OCI-LY7 (cell line): ENCODE data around the gene FGFBP2. TPM values are rescaled to one million over a fixed set of nuclear protein-coding genes. Genes with fewer than 3 reads are reported as not detected.

Experiments used
- BruUV-seq: library from RNA; stranded (reverse); fragments of 400-500 nt; replicated peaks from 2 replicates; lab custom pipeline; 2021; lab: Mats Ljungman, UMichigan
- CTCF ChIA-PET: fragments of 300-600 bp; sonication (Branson Sonifier 250); formaldehyde crosslinking; loops from one replicate; lab custom pipeline; 2022; ENCODE audit warnings: antibody characterized with exemption; ENCODE audit not compliant: unreplicated experiment; lab: Charles Lee
- POLR2A ChIA-PET: fragments of 300-600 bp; sonication (Branson Sonifier 250); formaldehyde crosslinking; loops from one replicate; lab custom pipeline; 2022; ENCODE audit warnings: antibody characterized with exemption; lab: Charles Lee
- DNase-seq: peaks from one replicate; pipeline ENCODE4 v3.0.0-alpha.2; 2015; ENCODE audit warnings: low spot score
- H2AFZ ChIP-seq: fragments of 200-600 bp; sonication (generic), shearing (Covaris generic); 2 replicates; pipeline ENCODE4 v1.6.1; 2014; ENCODE audit warnings: mild to moderate bottlenecking, antibody characterized with exemption, low read length, moderate library complexity
- H3K27ac ChIP-seq: fragments of 200-600 bp; sonication (generic); 2 replicates; pipeline ENCODE4 v1.5.1; 2014; ENCODE audit warnings: mixed run types, low read depth, mild to moderate bottlenecking, moderate library complexity, low read length, inconsistent platforms; ENCODE audit not compliant: poor library complexity, severe bottlenecking
- H3K36me3 ChIP-seq: fragments of 200-600 bp; sonication (generic); 2 replicates; pipeline ENCODE4 v1.6.1; 2014; ENCODE audit warnings: mild to moderate bottlenecking, antibody characterized with exemption, low read length, moderate library complexity, mixed read lengths; ENCODE audit not compliant: insufficient read depth
- H3K4me1 ChIP-seq: fragments of 200-600 bp; sonication (generic); 2 replicates; pipeline ENCODE4 v1.5.1; 2014; ENCODE audit warnings: mild to moderate bottlenecking, low read length; ENCODE audit not compliant: insufficient read depth, poor library complexity, severe bottlenecking
- H3K4me2 ChIP-seq: fragments of 200-600 bp; sonication (generic); 2 replicates; pipeline ENCODE4 v1.6.1; 2014; ENCODE audit warnings: mild to moderate bottlenecking, low read length
- H3K4me3 ChIP-seq: fragments of 200-600 bp; sonication (generic); 2 replicates; pipeline ENCODE4 v1.5.1; 2014; ENCODE audit warnings: mild to moderate bottlenecking, low read depth, low read length; ENCODE audit not compliant: poor library complexity, severe bottlenecking
- H3K79me2 ChIP-seq: fragments of 200-600 bp; sonication (generic); 2 replicates; pipeline ENCODE4 v1.6.1; 2016; ENCODE audit warnings: low read depth, mild to moderate bottlenecking, low read length, moderate library complexity, mixed read lengths; ENCODE audit not compliant: insufficient read depth
- H3K9me2 ChIP-seq: fragments of 200-600 bp; sonication (generic); 2 replicates; pipeline ENCODE4 v1.6.1; 2016; ENCODE audit warnings: mild to moderate bottlenecking, low read length, mixed read lengths; ENCODE audit not compliant: insufficient read depth
- H3K9me3 ChIP-seq: fragments of 200-600 bp; sonication (generic); 2 replicates; pipeline ENCODE4 v1.6.1; 2014; ENCODE audit warnings: mild to moderate bottlenecking, mixed run types, low read length, mixed read lengths
- H4K20me1 ChIP-seq: fragments of 200-600 bp; sonication (generic); 2 replicates; pipeline ENCODE4 v1.6.1; 2014; ENCODE audit warnings: mild to moderate bottlenecking, antibody characterized with exemption, low read length, moderate library complexity, mixed read lengths; ENCODE audit not compliant: insufficient read depth
- EZH2phosphoT487 ChIP-seq: fragments of 200-600 bp; sonication (generic); IDR thresholded peaks from 2 replicates; pipeline ENCODE4 v1.6.1; 2018; ENCODE audit warnings: low read depth, borderline replicate concordance, mild to moderate bottlenecking, mixed run types, antibody characterized with exemption, low read length, moderate library complexity, mixed read lengths
- intact Hi-C: fragments of 100-400 bp; cut with micrococcal nuclease; formaldehyde crosslinking; loops from one replicate; pipeline ENCODE4 v1.10.0; 2022; ENCODE audit not compliant: unreplicated experiment
- total RNA-seq, 2 experiments: library from RNA; depleted of rRNA in 1 of 2; stranded (reverse); fragments of >200 nt in 1 of 2; shearing (Covaris generic) in 1 of 2; gene quantifications; 2 replicates each; pipeline ENCODE4 v1.2.3, GENCODE V29; 2014 to 2022
- TF ChIP-seq, protein P1 (sequence below): fragments of 200-600 bp; sonication (generic); conservative IDR thresholded peaks from 2 replicates; pipeline ENCODE4 v1.5.1; 2014; ENCODE audit warnings: mild to moderate bottlenecking, antibody characterized with exemption, low read length, moderate library complexity, mixed read lengths

FGFBP2 gene
- total RNA-seq, 2 experiments from 2014 or later: not detected

DNA sequence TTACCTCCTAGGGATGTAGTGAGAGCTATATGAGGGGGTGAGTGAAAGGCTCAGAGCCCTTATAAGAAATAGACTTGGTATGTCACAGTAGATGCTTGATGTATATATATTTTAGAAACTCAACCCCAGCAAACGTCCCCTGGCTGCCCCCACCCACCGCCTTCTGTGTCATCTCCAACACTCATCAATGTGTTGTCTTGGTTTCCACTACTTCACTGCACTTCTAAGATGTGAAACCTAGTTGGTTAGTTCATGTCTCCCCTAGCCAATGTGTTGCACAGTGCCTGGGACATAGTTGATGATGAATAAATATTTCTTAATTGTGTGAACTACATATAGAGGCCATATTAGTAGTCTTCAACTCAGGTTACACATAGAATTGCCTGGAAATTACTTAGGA is 4.4 kb downstream of the FGFBP2 start:
- no TSS peak for BruUV-seq
- H3K9me3 ChIP-seq: peaks cover 10% of the 10 kb centered on the region; the same call in 1 of the 2 replicates
- no peak overlapping the region for H2AFZ ChIP-seq
- H3K79me2 ChIP-seq: no peaks in the 10 kb centered on the region
- no peaks in the 10 kb centered on the region for H4K20me1 ChIP-seq
- ChIA-PET POLR2A (no interaction called here), CTCF (no interaction called here)
- H3K4me2 ChIP-seq: no peak overlapping the region
- no peak overlapping the region for H3K27ac ChIP-seq
- TF ChIP-seq, protein P1, sequence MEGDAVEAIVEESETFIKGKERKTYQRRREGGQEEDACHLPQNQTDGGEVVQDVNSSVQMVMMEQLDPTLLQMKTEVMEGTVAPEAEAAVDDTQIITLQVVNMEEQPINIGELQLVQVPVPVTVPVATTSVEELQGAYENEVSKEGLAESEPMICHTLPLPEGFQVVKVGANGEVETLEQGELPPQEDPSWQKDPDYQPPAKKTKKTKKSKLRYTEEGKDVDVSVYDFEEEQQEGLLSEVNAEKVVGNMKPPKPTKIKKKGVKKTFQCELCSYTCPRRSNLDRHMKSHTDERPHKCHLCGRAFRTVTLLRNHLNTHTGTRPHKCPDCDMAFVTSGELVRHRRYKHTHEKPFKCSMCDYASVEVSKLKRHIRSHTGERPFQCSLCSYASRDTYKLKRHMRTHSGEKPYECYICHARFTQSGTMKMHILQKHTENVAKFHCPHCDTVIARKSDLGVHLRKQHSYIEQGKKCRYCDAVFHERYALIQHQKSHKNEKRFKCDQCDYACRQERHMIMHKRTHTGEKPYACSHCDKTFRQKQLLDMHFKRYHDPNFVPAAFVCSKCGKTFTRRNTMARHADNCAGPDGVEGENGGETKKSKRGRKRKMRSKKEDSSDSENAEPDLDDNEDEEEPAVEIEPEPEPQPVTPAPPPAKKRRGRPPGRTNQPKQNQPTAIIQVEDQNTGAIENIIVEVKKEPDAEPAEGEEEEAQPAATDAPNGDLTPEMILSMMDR: no peak
- TF ChIP-seq EZH2phosphoT487: no peak
- no peak for DNase-seq
- no peaks in the 10 kb centered on the region for H3K36me3 ChIP-seq
- intact Hi-C loops: loop anchor here (10.0 kb wide), 1 partner anchor 724 kb away; no protein-coding TSS in a partner anchor
- H3K9me2 ChIP-seq: no peaks in the 10 kb centered on the region
- no peaks in the 10 kb centered on the region for H3K4me1 ChIP-seq
- H3K4me3 ChIP-seq: no peak overlapping the region

DNA sequence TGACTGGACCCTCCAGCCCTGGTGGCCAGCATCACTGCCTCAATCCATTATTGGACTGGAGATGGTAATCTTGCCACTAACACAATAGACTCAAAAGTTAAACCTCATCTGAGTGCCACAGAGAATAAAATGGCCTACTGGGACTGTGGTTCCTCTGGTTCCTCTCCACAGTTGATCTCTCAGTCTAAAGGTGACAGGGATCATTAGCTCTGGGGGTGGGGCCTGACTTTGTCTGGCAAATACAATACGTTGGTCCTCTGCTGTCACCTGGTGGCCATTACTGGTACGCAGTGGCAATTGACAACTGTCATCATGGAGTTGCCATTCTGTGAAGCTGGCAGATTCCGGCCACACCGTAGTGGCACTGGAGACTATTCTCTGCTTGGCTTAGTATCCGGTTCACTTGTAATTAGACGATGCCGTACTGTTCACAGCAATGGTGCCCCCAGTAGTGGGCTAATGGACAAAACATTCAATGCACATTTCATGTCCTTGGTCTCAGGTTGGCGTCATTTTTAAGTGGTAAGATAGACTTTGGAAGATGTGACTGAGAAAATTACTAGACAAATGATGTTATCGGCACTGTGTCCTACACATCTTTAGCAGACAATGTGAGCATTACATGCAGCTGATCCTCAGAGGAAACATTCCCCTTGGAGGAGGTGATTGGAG is 6.7 kb downstream of the FGFBP2 start:
- no peak overlapping the region for H3K4me2 ChIP-seq
- ChIA-PET POLR2A (interaction anchor here (0.6 to 1.0 kb wide), 2 partner anchors 67 to 151 kb away, joined by 3 to 4 read pairs; no protein-coding TSS in a partner anchor), CTCF (interaction anchor here (0.6 to 1.6 kb wide), 4 partner anchors 73 to 477 kb away, joined by 3 to 8 read pairs (median 4); no protein-coding TSS in a partner anchor)
- TF ChIP-seq EZH2phosphoT487: no peak
- TF ChIP-seq, protein P1: peak; percentile 94
- intact Hi-C loops: loop anchor here (1.0 to 10.0 kb wide), 7 partner anchors 44 to 722 kb away; no protein-coding TSS in a partner anchor
- no peaks in the 10 kb centered on the region for H3K9me2 ChIP-seq
- no peaks in the 10 kb centered on the region for H3K79me2 ChIP-seq
- DNase-seq: peak; percentile 82
- no peaks in the 10 kb centered on the region for H4K20me1 ChIP-seq
- peaks cover 10% of the 10 kb centered on the region; the same call in 1 of the 2 replicates for H3K9me3 ChIP-seq
- no TSS peak for BruUV-seq
- H3K4me3 ChIP-seq: no peak overlapping the region
- no peaks in the 10 kb centered on the region for H3K36me3 ChIP-seq
- no peak overlapping the region for H3K27ac ChIP-seq
- no peak overlapping the region for H2AFZ ChIP-seq
- no peaks in the 10 kb centered on the region for H3K4me1 ChIP-seq

DNA sequence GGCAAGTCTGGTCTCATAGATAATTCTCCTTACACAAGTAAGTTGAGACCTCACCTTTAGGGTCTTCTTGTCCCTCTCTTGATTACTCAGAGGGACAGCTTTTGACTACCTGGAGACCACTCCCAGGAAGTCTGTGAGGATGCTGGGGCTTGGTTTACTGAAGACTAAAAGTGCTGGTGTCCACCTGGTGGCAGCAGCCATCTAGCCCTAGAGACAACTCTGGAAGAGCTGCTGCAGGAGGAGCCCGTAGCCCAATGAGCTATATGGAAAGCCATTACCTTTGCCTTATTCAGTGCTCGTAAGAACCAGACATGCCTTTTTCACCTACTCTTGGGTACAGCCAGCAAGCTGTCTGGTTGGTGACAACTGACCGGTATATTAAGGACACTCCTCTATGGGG is 7.3 kb downstream of the FGFBP2 start:
- H3K79me2 ChIP-seq: no peaks in the 10 kb centered on the region
- no peaks in the 10 kb centered on the region for H3K9me2 ChIP-seq
- ChIA-PET POLR2A (interaction anchor here (0.6 to 1.0 kb wide), 2 partner anchors 67 to 150 kb away, joined by 3 to 4 read pairs; no protein-coding TSS in a partner anchor), CTCF (interaction anchor here (0.6 to 1.6 kb wide), 4 partner anchors 72 to 476 kb away, joined by 3 to 8 read pairs (median 4); no protein-coding TSS in a partner anchor)
- H3K4me2 ChIP-seq: no peak overlapping the region
- intact Hi-C loops: loop anchor here (1.0 to 10.0 kb wide), 7 partner anchors 45 to 721 kb away; no protein-coding TSS in a partner anchor
- H3K4me3 ChIP-seq: no peak overlapping the region
- no peak overlapping the region for H3K27ac ChIP-seq
- no peaks in the 10 kb centered on the region for H4K20me1 ChIP-seq
- peak; percentile 15 for DNase-seq
- peaks cover 10% of the 10 kb centered on the region; the same call in 1 of the 2 replicates for H3K9me3 ChIP-seq
- no peak overlapping the region for H2AFZ ChIP-seq
- no peaks in the 10 kb centered on the region for H3K4me1 ChIP-seq
- BruUV-seq: no TSS peak
- H3K36me3 ChIP-seq: no peaks in the 10 kb centered on the region
- no peak for TF ChIP-seq EZH2phosphoT487
- TF ChIP-seq, protein P1: no peak
